SK-N-MC (cell line): ENCODE results near the gene TMCC2.

Experiments used
- DNase-seq: peaks from one replicate; pipeline ENCODE4 v3.0.0-alpha.2; 2011; ENCODE audit warnings: low read depth, low spot score
- H3K27ac ChIP-seq: fragments of 200-600 bp; sonication (generic); 2 replicates; pipeline ENCODE4 v1.5.1; 2016; ENCODE audit warnings: mixed run types
- H3K36me3 ChIP-seq: fragments of 200-600 bp; sonication (generic); 2 replicates; pipeline ENCODE4 v1.6.1; 2017; ENCODE audit warnings: antibody characterized with exemption, low read length, mixed read lengths; ENCODE audit not compliant: insufficient read depth
- H3K4me3 ChIP-seq: fragments of 200-600 bp; sonication (generic); 2 replicates; pipeline ENCODE4 v1.5.1; 2016
- H3K9ac ChIP-seq: fragments of 200-600 bp; sonication (generic); 2 replicates; pipeline ENCODE4 v1.8.0; 2017; ENCODE audit warnings: mixed run types, mixed read lengths; ENCODE audit not compliant: insufficient read length
- H3K9me3 ChIP-seq: fragments of 200-600 bp; sonication (generic); 2 replicates; pipeline ENCODE4 v1.6.1; 2017; ENCODE audit warnings: low read depth, mild to moderate bottlenecking, antibody characterized with exemption, low read length, moderate library complexity, mixed read lengths
- EZH2 ChIP-seq: fragments of 200-600 bp; sonication (generic); IDR thresholded peaks from one replicate; pipeline ENCODE4 v1.6.1; 2017; ENCODE audit warnings: antibody characterized with exemption
- FOXP2 ChIP-seq: optimal IDR thresholded peaks from 2 replicates; pipeline ENCODE3; 2011; ENCODE audit warnings: mild to moderate bottlenecking, moderate library complexity; ENCODE audit not compliant: insufficient read depth; ENCODE audit errors: extremely low read length, control extremely low read depth
- POLR2AphosphoS5 ChIP-seq: IDR thresholded peaks from 2 replicates; pipeline ENCODE4 v1.6.1; 2012; ENCODE audit warnings: mild to moderate bottlenecking, low read depth, low read length, borderline replicate concordance

The TMCC2 gene

GRCh38 chr1:205283270-205284147, 55.8 kb downstream of the TMCC2 start:
- DNase-seq: no peak
- H3K9me3 ChIP-seq: no peaks in the 10 kb centered on the region
- H3K4me3 ChIP-seq: no peak overlapping the region
- H3K9ac ChIP-seq: no peak overlapping the region
- H3K27ac ChIP-seq: no peak overlapping the region
- TF ChIP-seq POLR2AphosphoS5: no peak
- TF ChIP-seq FOXP2: no peak
- TF ChIP-seq EZH2: no peak
- H3K36me3 ChIP-seq: no peaks in the 10 kb centered on the region

- Histone ChIP-seq H3K27ac (no peak overlapping the region), H3K9me3 (no peaks in the 10 kb centered on the region), H3K36me3 (no peaks in the 10 kb centered on the region), H3K9ac (no peak overlapping the region), H3K4me3 (no peak overlapping the region)
- no peak for TF ChIP-seq EZH2
- no peak for DNase-seq
Measured at GRCh38 chr1:205284420-205285144, 56.8 kb downstream of the TMCC2 start.

- Histone ChIP-seq H3K27ac (no peak overlapping the region), H3K9ac (no peak overlapping the region)
Measured at GRCh38 chr1:205285381-205286101, 57.8 kb downstream of the TMCC2 start.

GRCh38 chr1:205286335-205286950, 58.7 kb downstream of the TMCC2 start:
- no peak overlapping the region for H3K4me3 ChIP-seq
- TF ChIP-seq EZH2 (no peak), POLR2AphosphoS5 (no peak), FOXP2 (no peak)
- H3K36me3 ChIP-seq: no peaks in the 10 kb centered on the region
- H3K9me3 ChIP-seq: no peaks in the 10 kb centered on the region
- no peak for DNase-seq
- H3K27ac ChIP-seq: no peak overlapping the region
- H3K9ac ChIP-seq: no peak overlapping the region

More at GRCh38 chr1:205285381-205286101, 57.8 kb downstream of the TMCC2 start:
- no peak for DNase-seq
- H3K36me3 ChIP-seq: no peaks in the 10 kb centered on the region
- H3K4me3 ChIP-seq: no peak overlapping the region
- TF ChIP-seq POLR2AphosphoS5: no peak
- no peak for TF ChIP-seq FOXP2
- TF ChIP-seq EZH2: no peak
- no peaks in the 10 kb centered on the region for H3K9me3 ChIP-seq

GRCh38 chr1:205287076-205287475, 59.3 kb downstream of the TMCC2 start:
- no peak for TF ChIP-seq FOXP2
- TF ChIP-seq EZH2: no peak
- TF ChIP-seq POLR2AphosphoS5: no peak
- Histone ChIP-seq H3K27ac (no peak overlapping the region), H3K36me3 (no peaks in the 10 kb centered on the region), H3K9ac (no peak overlapping the region), H3K4me3 (no peak overlapping the region), H3K9me3 (no peaks in the 10 kb centered on the region)
- DNase-seq: no peak

- Histone ChIP-seq H3K9me3 (no peaks in the 10 kb centered on the region), H3K36me3 (no peaks in the 10 kb centered on the region), H3K9ac (no peak overlapping the region), H3K4me3 (no peak overlapping the region), H3K27ac (no peak overlapping the region)
- TF ChIP-seq FOXP2 (no peak), POLR2AphosphoS5 (no peak), EZH2 (no peak)
- DNase-seq: no peak
Measured at GRCh38 chr1:205287767-205288559, 60.2 kb downstream of the TMCC2 start.

- TF ChIP-seq EZH2 (no peak), POLR2AphosphoS5 (no peak)
- Histone ChIP-seq H3K4me3 (no peak overlapping the region), H3K36me3 (no peaks in the 10 kb centered on the region), H3K9ac (no peak overlapping the region), H3K27ac (no peak overlapping the region), H3K9me3 (no peaks in the 10 kb centered on the region)
- no peak for DNase-seq
Measured at GRCh38 chr1:205291596-205291995, 63.9 kb downstream of the TMCC2 start.

GRCh38 chr1:205293350-205294074, 65.8 kb downstream of the TMCC2 start:
- no peak overlapping the region for H3K4me3 ChIP-seq
- no peak overlapping the region for H3K9ac ChIP-seq
- no peak overlapping the region for H3K27ac ChIP-seq
- no peaks in the 10 kb centered on the region for H3K36me3 ChIP-seq
- no peaks in the 10 kb centered on the region for H3K9me3 ChIP-seq
- no peak for DNase-seq
- no peak for TF ChIP-seq EZH2
- no peak for TF ChIP-seq FOXP2
- no peak for TF ChIP-seq POLR2AphosphoS5
